Stimulated activated naive B cell treated with anti-CD40 and anti-IgM and Interleukin-4, amounts not matched to agents 10 μg/mL and 1 μg/mL and 100 μg/mL, for 72 hours (primary cell): ENCODE data around the gene PCYT1B.
A peak's percentile ranks its signal among the peaks of the same experiment; 100 is the strongest.

Source experiments
- ATAC-seq, 2 donors: fragments of 150-1000 bp; cut with Tn5 transposase; replicated peaks; 2 replicates each; pipeline ENCODE4 v1.10.0; 2021; ENCODE audit warnings: moderate library complexity in 1 of 2
- DNase-seq: peaks from one replicate; pipeline ENCODE4 v3.0.0; 2021
- H3K27ac Mint-ChIP-seq: one replicate; pipeline ENCODE4 v1.8.0; 2022; ENCODE audit warnings: mild to moderate bottlenecking, mixed read lengths
- H3K27me3 Mint-ChIP-seq, 2 donors: one replicate each; pipeline ENCODE4 v1.8.0; 2022; ENCODE audit warnings: mixed read lengths in 2 of 2
- H3K36me3 Mint-ChIP-seq, 2 donors: one replicate each; pipeline ENCODE4 v1.8.0; 2022; ENCODE audit warnings: mixed read lengths in 2 of 2, mild to moderate bottlenecking in 1 of 2
- H3K4me1 Mint-ChIP-seq, 2 donors: one replicate each; pipeline ENCODE4 v1.8.0; 2022; ENCODE audit warnings: mixed read lengths in 2 of 2, mild to moderate bottlenecking in 1 of 2
- H3K4me3 Mint-ChIP-seq, 2 donors: one replicate each; pipeline ENCODE4 v1.8.0; 2022; ENCODE audit warnings: mild to moderate bottlenecking in 2 of 2, mixed read lengths in 2 of 2, moderate library complexity in 1 of 2
- H3K9me3 Mint-ChIP-seq, 2 donors: one replicate each; pipeline ENCODE4 v1.8.0; 2022; ENCODE audit warnings: mixed read lengths in 2 of 2, mild to moderate bottlenecking in 1 of 2

PCYT1B gene

DNA sequence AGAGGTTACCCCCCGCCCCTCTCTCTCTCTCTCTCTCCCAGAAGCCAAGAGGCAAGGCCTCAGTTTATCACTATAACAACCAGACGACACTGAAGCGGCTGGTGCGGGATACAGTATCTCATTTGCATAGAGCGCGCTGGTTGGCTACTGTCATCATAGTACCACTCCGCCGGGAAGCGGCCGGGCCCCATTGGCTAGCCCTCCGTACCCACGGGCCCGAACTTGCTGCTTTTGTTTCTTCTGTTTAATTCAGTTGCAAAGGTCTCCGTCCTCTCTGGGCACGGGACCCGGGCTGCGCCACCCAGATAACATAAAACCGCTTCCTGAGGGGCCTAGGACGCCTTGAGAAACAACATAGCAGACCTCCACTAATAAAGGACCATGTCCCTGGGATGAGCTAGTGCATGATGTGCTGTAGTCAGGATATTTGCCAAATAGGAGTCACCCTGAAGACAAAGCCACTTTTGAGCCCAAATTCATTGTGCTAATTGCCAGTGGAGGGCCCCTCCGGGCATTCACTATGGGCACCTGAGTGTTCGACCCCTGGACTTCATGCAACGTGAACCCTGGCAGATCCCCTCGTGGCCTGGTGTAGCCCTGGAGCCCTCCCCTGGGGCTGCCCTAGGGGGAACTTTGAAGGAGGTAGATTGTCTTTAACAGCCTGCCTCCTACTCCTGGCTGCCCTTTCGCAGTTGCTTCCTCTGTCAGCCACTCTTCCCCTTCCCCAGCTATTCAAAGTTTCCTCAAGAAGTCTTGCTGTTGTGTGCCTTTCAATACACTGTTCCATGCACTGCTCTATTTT, at the start of gene PCYT1B:
Gene PCYT1B, minus strand, starts transcription at position 91 of the 802 bp plus-strand sequence. CDS start 242 bp downstream, outside the sequence.
- peak; percentile 98 for ATAC-seq
- Mint-ChIP-seq H3K4me3 (peak within 1 kb of the TSS; percentile 83 to 85), H3K9me3 (no peaks in the 10 kb centered on the region), H3K27ac (no peak within 1 kb of the TSS), H3K36me3 (no peaks in the 10 kb centered on the region), H3K4me1 (peaks cover 6 to 17% of the 10 kb centered on the region in 2 donors), H3K27me3 (peaks cover 18 to 27% of the 10 kb centered on the region in 2 donors)
- peak; percentile 26 for DNase-seq

- no peak overlapping the region for H3K27ac Mint-ChIP-seq
- peaks cover 2 to 4% of the 10 kb centered on the region in 2 donors for H3K36me3 Mint-ChIP-seq
- DNase-seq (no peak), ATAC-seq (no peak)
- H3K4me3 Mint-ChIP-seq = no peak overlapping the region
- H3K9me3 Mint-ChIP-seq = no peaks in the 10 kb centered on the region
- H3K27me3 Mint-ChIP-seq = no peaks in the 10 kb centered on the region
- H3K4me1 Mint-ChIP-seq = peaks cover 6 to 7% of the 10 kb centered on the region in 2 donors
These were observed 49.1 kb upstream of the PCYT1B start for GRCh38 chrX:24696294-24696693.

DNA sequence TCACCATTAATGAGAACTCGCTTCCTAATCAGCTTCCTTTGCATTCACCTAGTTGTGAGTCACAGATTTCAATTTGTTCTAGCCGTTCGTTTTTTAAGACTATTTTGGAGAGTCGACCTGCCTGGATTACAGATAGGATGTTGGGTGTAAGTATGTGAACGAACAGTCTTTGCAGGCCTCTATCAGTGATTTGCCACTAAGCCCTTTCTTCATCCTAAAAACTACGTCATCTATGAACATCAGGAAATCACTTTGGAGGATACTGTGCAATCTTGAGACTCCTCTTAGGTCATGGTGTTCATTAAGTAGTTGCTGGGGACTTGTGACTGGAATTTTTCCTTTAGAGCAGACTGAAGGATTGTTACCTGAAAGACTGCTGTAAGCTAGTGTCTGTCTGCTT, 47.7 kb upstream of the PCYT1B start:
- peaks cover 2 to 4% of the 10 kb centered on the region in 2 donors for H3K36me3 Mint-ChIP-seq
- DNase-seq (no peak), ATAC-seq (no peak)
- H3K27ac Mint-ChIP-seq = peak overlapping the region; percentile 92
- H3K4me3 Mint-ChIP-seq = peak overlapping the region; percentile 93
- H3K9me3 Mint-ChIP-seq = no peaks in the 10 kb centered on the region
- H3K4me1 Mint-ChIP-seq = peaks cover 6 to 7% of the 10 kb centered on the region in 2 donors
- no peaks in the 10 kb centered on the region for H3K27me3 Mint-ChIP-seq

GRCh38 chrX:24693453-24694202, 46.5 kb upstream of the PCYT1B start, which contains the start of gene POLA1:
TSS of gene POLA1 (plus strand) at chrX:24693918. CDS start at chrX:24693962, 44 bp downstream.
- peak within 1 kb of the TSS; percentile 92 for H3K27ac Mint-ChIP-seq
- ATAC-seq = peak; percentile 98 to 99
- peak within 1 kb of the TSS; percentile 93 for H3K4me3 Mint-ChIP-seq
- H3K4me1 Mint-ChIP-seq = peaks cover 6 to 7% of the 10 kb centered on the region in 2 donors
- peak; percentile 87 for DNase-seq
- no peaks in the 10 kb centered on the region for H3K9me3 Mint-ChIP-seq
- no peaks in the 10 kb centered on the region for H3K27me3 Mint-ChIP-seq
- peaks cover 2 to 4% of the 10 kb centered on the region in 2 donors for H3K36me3 Mint-ChIP-seq

DNA sequence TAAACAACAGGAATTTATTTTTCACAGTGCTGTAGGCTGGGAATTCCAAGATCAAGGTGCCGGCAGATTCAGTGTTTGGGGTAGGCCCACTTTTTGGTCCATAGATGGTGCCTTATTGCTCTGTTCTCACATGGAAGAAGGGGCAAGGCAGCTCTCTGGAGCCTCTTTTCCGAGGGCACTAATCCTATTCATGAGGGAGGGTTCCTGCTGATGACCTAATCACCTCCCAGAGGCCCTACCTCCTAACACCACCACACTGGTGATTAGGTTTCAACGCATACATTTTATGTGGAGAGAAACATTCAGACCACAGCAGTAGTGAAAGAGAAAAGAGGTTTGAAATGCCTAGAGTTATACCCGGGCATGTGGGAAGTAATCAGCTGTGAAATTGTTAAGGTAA, 45.2 kb upstream of the PCYT1B start:
- no peak for ATAC-seq
- no peak overlapping the region for H3K4me3 Mint-ChIP-seq
- no peaks in the 10 kb centered on the region for H3K9me3 Mint-ChIP-seq
- no peak for DNase-seq
- peaks cover 6 to 7% of the 10 kb centered on the region in 2 donors for H3K4me1 Mint-ChIP-seq
- H3K27ac Mint-ChIP-seq = peak overlapping the region; percentile 59
- no peaks in the 10 kb centered on the region for H3K27me3 Mint-ChIP-seq
- peaks cover 2 to 4% of the 10 kb centered on the region in 2 donors for H3K36me3 Mint-ChIP-seq

DNA sequence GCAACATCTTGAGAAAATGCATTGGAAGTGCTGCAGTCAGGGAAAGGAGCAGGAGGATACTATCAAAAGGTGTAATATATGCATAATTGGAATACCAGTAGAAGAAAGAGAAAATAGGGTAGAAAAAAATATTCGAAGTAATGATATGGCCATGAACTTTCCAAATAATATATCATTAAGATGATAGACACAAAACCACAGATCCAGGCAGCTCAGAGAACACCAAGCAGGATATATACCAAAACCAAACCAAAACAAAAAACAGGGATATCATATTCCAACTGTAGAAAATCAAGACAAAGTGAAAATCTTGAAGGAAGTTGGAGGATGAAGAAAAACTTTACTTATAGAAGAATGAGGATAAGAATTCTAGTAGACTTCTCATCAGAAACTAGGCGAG, 36.9 kb upstream of the PCYT1B start:
- Mint-ChIP-seq H3K4me3 (no peak overlapping the region), H3K4me1 (peaks cover 0 to 5% of the 10 kb centered on the region in 2 donors), H3K27me3 (peaks cover 6 to 22% of the 10 kb centered on the region in 2 donors), H3K27ac (no peak overlapping the region), H3K36me3 (peaks cover 0 to 5% of the 10 kb centered on the region in 2 donors), H3K9me3 (peaks cover 3 to 14% of the 10 kb centered on the region in 2 donors)
- ATAC-seq (no peak), DNase-seq (no peak)

- DNase-seq (no peak), ATAC-seq (peak; percentile 21 to 64)
- H3K27ac Mint-ChIP-seq = no peak overlapping the region
- H3K4me3 Mint-ChIP-seq = no peak overlapping the region
- H3K36me3 Mint-ChIP-seq = peaks cover 0 to 5% of the 10 kb centered on the region in 2 donors
- peaks cover 0 to 5% of the 10 kb centered on the region in 2 donors for H3K4me1 Mint-ChIP-seq
- peaks cover 6 to 28% of the 10 kb centered on the region in 2 donors for H3K27me3 Mint-ChIP-seq
- peaks cover 3 to 14% of the 10 kb centered on the region in 2 donors for H3K9me3 Mint-ChIP-seq
These were observed 35.7 kb upstream of the PCYT1B start for GRCh38 chrX:24682739-24683432.

- ATAC-seq (peak in 1 of 2 donors; percentile 47), DNase-seq (no peak)
- H3K4me3 Mint-ChIP-seq = no peak overlapping the region
- H3K9me3 Mint-ChIP-seq = no peaks in the 10 kb centered on the region
- no peaks in the 10 kb centered on the region for H3K36me3 Mint-ChIP-seq
- no peak overlapping the region for H3K27ac Mint-ChIP-seq
- H3K4me1 Mint-ChIP-seq = no peaks in the 10 kb centered on the region
- peaks cover 0 to 27% of the 10 kb centered on the region in 2 donors for H3K27me3 Mint-ChIP-seq
These were observed 29.4 kb upstream of the PCYT1B start for GRCh38 chrX:24676403-24677024.

DNA sequence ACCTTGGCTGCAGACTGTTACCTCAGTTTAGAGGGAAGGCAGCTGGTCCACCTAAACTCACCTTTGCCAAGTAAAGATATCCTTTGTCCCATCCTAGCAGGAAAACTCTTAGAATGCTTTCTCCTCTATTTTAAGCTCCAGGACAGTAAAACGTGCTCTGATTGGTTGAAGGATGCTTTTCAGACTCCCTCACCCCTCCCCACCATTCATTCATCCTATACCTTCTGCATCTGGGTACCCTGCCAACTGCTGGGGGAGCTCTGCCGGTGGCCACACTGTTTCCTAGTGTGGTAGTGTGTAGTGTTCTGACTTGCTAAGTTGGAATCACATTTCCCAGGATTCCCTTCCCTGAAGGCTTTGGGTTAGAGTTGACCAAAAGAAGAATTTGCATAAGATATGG, 26.3 kb upstream of the PCYT1B start:
- DNase-seq (no peak), ATAC-seq (no peak)
- H3K9me3 Mint-ChIP-seq = no peaks in the 10 kb centered on the region
- H3K27ac Mint-ChIP-seq = no peak overlapping the region
- no peak overlapping the region for H3K4me3 Mint-ChIP-seq
- H3K4me1 Mint-ChIP-seq = no peaks in the 10 kb centered on the region
- peaks cover 0 to 13% of the 10 kb centered on the region in 2 donors for H3K27me3 Mint-ChIP-seq
- H3K36me3 Mint-ChIP-seq = no peaks in the 10 kb centered on the region

- Mint-ChIP-seq H3K27ac (no peak overlapping the region), H3K4me1 (no peaks in the 10 kb centered on the region), H3K36me3 (no peaks in the 10 kb centered on the region), H3K27me3 (peaks cover 0 to 10% of the 10 kb centered on the region in 2 donors), H3K4me3 (no peak overlapping the region), H3K9me3 (no peaks in the 10 kb centered on the region)
- no peak for DNase-seq
- ATAC-seq = no peak
These were observed 25.6 kb upstream of the PCYT1B start for GRCh38 chrX:24672701-24673190.

GRCh38 chrX:24668111-24668510, 21.0 kb upstream of the PCYT1B start:
- DNase-seq = no peak
- Mint-ChIP-seq H3K9me3 (no peaks in the 10 kb centered on the region), H3K4me3 (no peak overlapping the region), H3K36me3 (no peaks in the 10 kb centered on the region), H3K27ac (no peak overlapping the region), H3K27me3 (peaks cover 0 to 11% of the 10 kb centered on the region in 2 donors), H3K4me1 (no peaks in the 10 kb centered on the region)
- ATAC-seq = no peak

DNA sequence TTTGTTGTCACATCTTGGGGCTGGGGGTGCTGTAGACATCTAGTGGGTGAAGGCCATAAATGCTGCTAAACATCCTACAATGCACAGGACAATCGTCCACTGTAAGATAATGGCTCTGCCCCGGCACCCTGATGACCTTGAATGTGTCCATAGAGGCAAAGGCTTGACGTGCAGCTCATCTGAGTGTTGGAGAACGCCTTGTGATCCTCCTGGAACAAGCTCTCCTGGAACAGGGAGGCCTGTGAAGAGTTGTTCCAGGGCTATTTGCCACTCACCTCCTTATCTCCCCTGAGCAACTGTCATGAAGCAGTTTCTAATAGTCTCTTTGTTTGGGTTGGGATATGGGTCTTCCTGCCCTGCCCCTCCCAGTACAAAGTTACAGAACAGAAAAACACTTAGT, 15.2 kb upstream of the PCYT1B start:
- Mint-ChIP-seq H3K9me3 (no peaks in the 10 kb centered on the region), H3K36me3 (no peaks in the 10 kb centered on the region), H3K4me3 (no peak overlapping the region), H3K27ac (no peak overlapping the region), H3K4me1 (no peaks in the 10 kb centered on the region), H3K27me3 (peaks cover 4 to 17% of the 10 kb centered on the region in 2 donors)
- ATAC-seq (no peak), DNase-seq (no peak)

GRCh38 chrX:24661292-24661691, 14.1 kb upstream of the PCYT1B start:
- Mint-ChIP-seq H3K4me3 (no peak overlapping the region), H3K27ac (no peak overlapping the region), H3K9me3 (no peaks in the 10 kb centered on the region), H3K27me3 (peaks cover 4 to 11% of the 10 kb centered on the region in 2 donors), H3K4me1 (no peaks in the 10 kb centered on the region), H3K36me3 (no peaks in the 10 kb centered on the region)
- DNase-seq (no peak), ATAC-seq (no peak)
